ENCODE data around the gene MNX1.
A peak's percentile ranks its signal among the peaks of the same experiment; 100 is the strongest.

The MNX1 gene

GRCh38 chr7:157018328-157018996 lies 8.0 kb upstream of the MNX1 start:
- DNase-seq, result no peak
- in situ Hi-C loops (cut with HindIII; ENCODE audit: low pct_ligation_motif_present, low pct_unique_long_range_greater_than_20kb, low sequenced_read_pairs), result no loop called here

GRCh38 chr7:157017603-157018327 lies 7.3 kb upstream of the MNX1 start:
- in situ Hi-C loops (cut with HindIII; ENCODE audit: low pct_ligation_motif_present, low pct_unique_long_range_greater_than_20kb, low sequenced_read_pairs), result no loop called here
- DNase-seq, result no peak

DNA sequence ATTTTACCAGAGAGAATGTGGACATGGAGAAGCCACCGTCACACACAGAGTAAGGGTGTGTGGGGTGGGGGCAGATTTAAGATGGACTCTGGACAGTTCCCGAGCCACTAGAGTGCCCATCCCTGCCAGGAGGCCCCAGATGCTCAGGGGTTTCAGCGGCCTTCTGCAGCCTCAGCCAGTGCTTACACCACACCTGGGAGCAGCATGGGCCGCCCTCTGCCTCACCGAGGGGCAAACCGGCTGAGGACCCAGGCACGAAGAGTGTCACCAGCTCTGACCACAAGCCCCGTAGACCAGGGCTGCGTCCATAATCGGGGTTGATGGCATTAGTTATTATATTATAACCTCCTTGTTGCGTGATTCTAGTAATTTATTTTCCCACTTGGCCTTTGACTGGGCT lies 6.7 kb upstream of the MNX1 start:
- in situ Hi-C loops (cut with HindIII; ENCODE audit: low pct_ligation_motif_present, low pct_unique_long_range_greater_than_20kb, low sequenced_read_pairs), result no loop called here
- DNase-seq, result no peak

DNA sequence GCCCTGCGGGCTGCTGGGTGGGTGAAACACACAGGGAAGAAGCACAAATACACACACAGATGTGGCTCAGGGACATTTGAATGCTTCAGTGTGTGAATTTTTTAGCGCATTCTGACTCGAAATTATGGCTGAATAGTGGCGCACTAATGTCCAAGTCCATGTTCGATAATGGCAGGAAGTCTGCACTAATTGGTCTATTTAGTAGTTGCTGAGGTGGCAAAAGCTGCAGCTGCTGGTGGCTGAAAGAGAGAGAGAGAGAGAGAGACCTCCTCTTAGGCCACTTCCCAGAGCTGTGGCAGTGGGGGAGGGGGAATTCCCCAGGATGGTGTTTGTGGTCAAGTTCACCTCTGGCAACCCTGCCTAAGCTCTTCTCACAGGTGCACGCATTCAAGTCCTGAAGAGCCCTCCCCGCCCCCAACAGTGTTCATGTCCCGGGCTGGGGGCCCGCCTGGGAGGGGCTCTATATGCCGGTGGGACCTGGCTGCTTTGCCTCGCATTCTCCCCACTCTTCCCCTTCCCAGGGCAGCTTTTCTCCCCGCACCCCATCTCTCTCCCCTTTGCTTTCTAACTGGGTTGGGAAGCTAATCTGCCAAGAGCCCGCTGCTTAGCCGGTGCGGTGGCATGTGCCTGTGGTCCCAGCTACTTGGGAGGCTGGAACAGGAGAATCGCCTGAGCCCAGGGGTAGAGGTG lies 6.0 kb upstream of the MNX1 start:
- DNase-seq, result no peak
- in situ Hi-C loops (cut with HindIII; ENCODE audit: low pct_ligation_motif_present, low pct_unique_long_range_greater_than_20kb, low sequenced_read_pairs), result no loop called here

GRCh38 chr7:157016024-157016351 lies 5.5 kb upstream of the MNX1 start:
- in situ Hi-C loops (cut with HindIII; ENCODE audit: low pct_ligation_motif_present, low pct_unique_long_range_greater_than_20kb, low sequenced_read_pairs), result no loop called here

GRCh38 chr7:157014635-157015555 lies 4.4 kb upstream of the MNX1 start:
- no peak for DNase-seq
- in situ Hi-C loops (cut with HindIII; ENCODE audit: low pct_ligation_motif_present, low pct_unique_long_range_greater_than_20kb, low sequenced_read_pairs), result no loop called here

More at GRCh38 chr7:157016024-157016351, 5.5 kb upstream of the MNX1 start:
- DNase-seq, result no peak

DNA sequence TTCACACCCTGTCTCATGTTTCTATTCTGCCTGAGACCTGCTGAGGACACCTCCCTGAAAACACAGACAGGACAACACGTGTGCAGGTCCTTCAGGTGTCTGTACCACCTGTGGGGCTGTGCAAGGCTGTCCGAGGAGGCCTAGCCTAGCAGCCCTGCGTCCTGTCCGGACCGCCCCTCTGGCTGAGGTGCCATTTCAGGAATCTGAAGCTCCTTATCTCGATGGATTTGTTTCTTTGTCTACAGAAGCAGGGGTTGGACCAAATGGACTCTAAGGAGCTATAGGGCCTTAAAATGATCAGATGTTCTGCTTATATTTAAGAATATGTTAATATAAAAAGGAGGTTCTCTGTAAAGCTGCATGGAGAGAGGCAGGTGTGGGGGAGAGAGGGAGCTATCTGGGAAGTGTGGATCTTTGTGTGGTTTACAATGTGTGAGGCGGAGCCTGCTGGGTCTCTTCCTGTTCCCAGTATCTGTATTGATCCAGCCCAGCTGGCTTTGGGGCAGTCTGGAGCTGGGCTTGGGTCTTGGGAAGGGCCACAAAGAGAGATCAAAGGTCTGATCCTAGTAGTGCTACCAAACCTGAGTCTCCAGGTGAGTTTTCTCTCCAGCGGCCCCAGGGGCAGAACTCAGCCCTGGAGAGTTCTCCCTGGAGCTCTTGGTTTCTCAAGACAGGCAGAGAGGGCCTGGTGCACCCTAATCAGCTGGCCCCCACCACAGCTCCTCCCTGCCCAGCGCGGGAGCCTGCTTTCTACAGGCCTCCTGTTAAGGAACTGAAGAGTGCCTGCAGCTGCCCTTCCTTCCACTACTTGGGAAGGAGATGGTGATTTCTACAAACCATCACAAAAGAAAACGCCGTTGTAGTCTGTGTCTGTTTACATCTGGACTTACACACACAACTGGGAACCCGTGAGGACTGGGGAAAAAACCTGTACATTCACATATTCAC lies 3.4 kb upstream of the MNX1 start:
- in situ Hi-C loops (cut with HindIII; ENCODE audit: low pct_ligation_motif_present, low pct_unique_long_range_greater_than_20kb, low sequenced_read_pairs), result no loop called here
- no peak for DNase-seq

- no peak for DNase-seq
- in situ Hi-C loops (cut with HindIII; ENCODE audit: low pct_ligation_motif_present, low pct_unique_long_range_greater_than_20kb, low sequenced_read_pairs), result no loop called here
Measured at GRCh38 chr7:157013101-157013500, 2.6 kb upstream of the MNX1 start.

- DNase-seq, result no peak
- in situ Hi-C loops (cut with HindIII; ENCODE audit: low pct_ligation_motif_present, low pct_unique_long_range_greater_than_20kb, low sequenced_read_pairs), result no loop called here
Measured at GRCh38 chr7:157012113-157012547, 1.7 kb upstream of the MNX1 start.

GRCh38 chr7:157011333-157012112 lies 1.1 kb upstream of the MNX1 start:
- no peak for DNase-seq
- in situ Hi-C loops (cut with HindIII; ENCODE audit: low pct_ligation_motif_present, low pct_unique_long_range_greater_than_20kb, low sequenced_read_pairs), result no loop called here

DNA sequence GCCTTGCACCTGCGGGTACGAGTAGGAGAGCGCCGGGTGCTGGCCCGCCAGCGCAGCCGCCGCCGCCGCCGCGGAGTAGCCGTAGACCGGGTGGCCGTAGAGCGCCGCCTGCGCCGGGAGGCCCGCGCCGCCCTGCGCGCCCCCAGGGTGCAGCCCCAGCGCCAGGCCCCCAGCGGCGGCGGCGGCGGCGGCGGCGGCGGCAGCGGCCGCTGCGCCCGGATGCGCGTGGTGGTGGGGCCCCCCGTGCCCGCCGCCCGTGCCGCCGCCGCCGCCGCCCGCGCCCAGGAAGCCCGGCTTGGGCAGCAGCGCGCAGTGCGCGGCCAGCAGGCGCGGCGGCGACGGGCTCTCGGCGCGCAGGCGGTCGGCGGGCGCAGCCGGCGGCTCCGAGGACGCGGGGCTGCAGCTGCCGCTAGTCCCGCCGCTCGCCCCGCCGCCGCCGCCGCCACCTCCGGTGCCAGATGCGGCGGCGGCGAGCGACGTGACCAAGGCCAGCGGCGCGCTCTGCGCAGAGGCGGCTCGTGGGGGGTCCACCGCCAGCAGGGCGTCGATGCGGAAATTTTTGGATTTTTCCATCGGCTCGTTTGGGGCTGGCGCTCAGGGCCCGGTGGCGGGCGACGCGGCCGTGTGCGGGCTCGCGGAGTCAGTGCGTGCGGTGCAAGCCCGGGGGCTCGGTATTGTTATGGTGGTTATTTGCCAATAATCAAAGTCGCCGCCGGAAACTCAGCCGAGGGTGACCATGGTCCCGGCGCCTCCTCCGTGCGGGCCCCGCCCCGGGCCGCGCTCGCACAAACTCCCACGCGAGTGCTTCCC lies 480 bp downstream of the MNX1 start:
- in situ Hi-C loops (cut with HindIII; ENCODE audit: low pct_ligation_motif_present, low pct_unique_long_range_greater_than_20kb, low sequenced_read_pairs), result no loop called here
- DNase-seq, result peak; percentile 39

DNA sequence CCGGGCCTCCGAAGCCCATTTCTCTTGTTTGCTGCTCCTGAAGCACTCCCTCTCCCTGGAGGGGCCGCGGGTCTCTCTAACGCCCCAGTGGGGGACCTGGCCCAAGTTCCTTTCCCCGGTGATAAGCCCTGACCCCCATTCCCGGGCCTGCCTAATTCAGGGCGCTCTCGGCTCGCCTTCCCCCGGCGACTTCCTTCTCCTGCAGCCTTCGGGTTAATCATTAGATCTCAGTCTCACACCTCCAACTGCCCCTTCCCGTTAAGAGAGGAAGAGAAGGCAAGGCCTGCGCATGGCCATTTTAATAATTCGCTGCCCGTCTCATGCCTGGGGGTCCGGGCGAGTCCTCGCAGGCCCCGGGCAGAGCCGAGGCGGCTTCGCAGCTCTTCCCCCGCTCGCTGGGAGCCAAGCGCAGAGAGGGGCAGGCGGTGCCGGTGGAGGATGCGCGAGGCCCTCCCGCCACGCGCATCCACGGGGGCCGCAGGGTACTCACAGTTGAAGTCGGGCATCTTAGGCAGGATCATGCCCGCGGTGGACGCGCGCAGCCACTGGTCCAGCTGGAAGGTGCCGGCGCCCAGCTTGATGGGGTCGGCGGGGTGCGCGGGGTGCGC lies 1.2 kb downstream of the MNX1 start:
- peak; percentile 93 for DNase-seq
- in situ Hi-C loops (cut with HindIII; ENCODE audit: low pct_ligation_motif_present, low pct_unique_long_range_greater_than_20kb, low sequenced_read_pairs), result no loop called here

GRCh38 chr7:157008206-157009169 lies 2.0 kb downstream of the MNX1 start:
- in situ Hi-C loops (cut with HindIII; ENCODE audit: low pct_ligation_motif_present, low pct_unique_long_range_greater_than_20kb, low sequenced_read_pairs), result no loop called here
- DNase-seq, result no peak

DNA sequence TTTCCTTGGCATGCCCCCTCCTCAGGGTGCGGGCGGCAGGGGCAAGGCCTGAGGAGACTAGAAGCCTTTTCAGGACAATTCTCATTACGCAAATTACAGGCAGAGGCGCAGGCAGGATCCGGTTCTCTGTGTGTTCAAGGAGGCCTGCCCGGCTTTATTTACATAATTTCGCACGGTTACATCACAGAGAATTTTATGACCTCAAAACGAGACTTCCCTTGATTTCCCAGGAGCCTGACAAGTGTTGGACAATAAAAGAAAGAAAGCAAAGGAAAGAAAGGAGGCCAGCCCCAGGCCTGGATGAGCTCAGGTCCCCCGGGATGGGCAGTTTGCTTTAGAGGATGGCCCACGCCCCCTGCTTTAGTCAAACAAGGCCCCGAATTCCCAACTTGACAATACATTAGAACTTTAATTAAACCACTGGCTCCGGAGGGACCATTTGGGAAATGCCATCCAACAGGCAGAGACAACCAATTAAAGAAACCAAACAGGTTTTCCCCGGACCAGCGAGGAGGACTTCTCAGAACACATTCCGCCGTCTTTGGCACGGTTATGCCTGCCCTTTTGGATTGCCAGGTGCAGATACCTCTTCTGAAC lies 2.9 kb downstream of the MNX1 start:
- no peak for DNase-seq
- in situ Hi-C loops (cut with HindIII; ENCODE audit: low pct_ligation_motif_present, low pct_unique_long_range_greater_than_20kb, low sequenced_read_pairs), result no loop called here
